ENCODE data around the gene SCT.

DNA sequence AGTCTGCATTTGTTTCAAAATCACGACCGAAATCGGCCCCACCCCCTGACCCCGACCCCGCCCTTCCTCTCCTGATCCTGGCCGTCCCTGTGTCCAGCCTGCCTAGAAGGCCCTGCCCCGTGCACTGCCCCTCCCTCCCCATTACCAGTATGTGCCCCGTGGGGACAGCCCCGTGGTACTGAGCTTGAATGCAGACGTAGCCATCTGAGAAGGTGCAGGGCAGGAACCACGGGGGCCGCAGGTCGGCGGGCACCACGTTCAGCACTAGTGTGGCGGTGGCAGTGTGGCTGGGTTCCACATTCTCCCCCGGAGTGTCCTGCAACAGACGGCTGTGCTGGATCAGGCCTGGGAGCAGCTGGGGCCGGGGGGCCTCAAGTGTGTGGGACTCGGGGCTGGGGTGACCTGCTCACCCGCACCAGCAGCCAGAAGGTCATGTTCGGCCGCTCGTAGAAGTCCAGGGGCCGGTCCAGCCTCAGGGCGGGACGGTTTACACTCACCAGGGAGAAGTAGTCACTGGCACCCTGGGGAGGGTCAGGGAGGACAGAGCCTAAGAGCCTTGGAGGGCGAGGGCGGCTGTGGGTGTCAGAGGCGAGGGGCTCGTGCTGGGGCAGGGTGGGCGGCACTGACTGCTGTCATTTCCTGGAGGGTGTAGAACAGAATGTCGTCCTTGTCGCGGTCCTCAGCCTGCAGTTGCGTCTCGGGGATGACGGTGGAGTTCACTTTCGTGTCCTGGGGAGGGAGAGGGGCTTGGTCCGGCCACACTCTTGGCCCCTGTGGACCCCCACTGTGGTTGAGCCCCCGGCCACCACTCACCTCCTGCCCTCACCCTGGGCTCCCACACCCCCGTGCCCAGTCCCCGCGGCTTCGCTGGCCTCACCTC lies 5.8 kb downstream of the SCT start:
- TF ChIP-seq, protein P1, sequence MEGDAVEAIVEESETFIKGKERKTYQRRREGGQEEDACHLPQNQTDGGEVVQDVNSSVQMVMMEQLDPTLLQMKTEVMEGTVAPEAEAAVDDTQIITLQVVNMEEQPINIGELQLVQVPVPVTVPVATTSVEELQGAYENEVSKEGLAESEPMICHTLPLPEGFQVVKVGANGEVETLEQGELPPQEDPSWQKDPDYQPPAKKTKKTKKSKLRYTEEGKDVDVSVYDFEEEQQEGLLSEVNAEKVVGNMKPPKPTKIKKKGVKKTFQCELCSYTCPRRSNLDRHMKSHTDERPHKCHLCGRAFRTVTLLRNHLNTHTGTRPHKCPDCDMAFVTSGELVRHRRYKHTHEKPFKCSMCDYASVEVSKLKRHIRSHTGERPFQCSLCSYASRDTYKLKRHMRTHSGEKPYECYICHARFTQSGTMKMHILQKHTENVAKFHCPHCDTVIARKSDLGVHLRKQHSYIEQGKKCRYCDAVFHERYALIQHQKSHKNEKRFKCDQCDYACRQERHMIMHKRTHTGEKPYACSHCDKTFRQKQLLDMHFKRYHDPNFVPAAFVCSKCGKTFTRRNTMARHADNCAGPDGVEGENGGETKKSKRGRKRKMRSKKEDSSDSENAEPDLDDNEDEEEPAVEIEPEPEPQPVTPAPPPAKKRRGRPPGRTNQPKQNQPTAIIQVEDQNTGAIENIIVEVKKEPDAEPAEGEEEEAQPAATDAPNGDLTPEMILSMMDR (IDR thresholded peaks at IDR 0.05) = no peak
- TF ChIP-seq POLR2AphosphoS5 (IDR thresholded peaks at IDR 0.05) = no peak

Data from upper lobe of left lung (tissue), 4 donors.